VCaP (cell line): ENCODE results near the gene SFTPB.

Experiments used
- H3K27ac ChIP-seq: fragments of 450-650 bp; 2 replicates; pipeline ENCODE4 v1.5.1; 2017
- CTCF ChIP-seq: fragments of 450-650 bp; conservative IDR thresholded peaks from 2 replicates; pipeline ENCODE4 v1.5.1; 2017; ENCODE audit warnings: mild to moderate bottlenecking, moderate library complexity

The SFTPB gene

GRCh38 chr2:85694052-85695025 lies 26.3 kb upstream of the SFTPB start, which contains the start of gene GNLY:
TSS of gene GNLY (plus strand) at chr2:85694358. CDS start at chr2:85694419, 61 bp downstream.
- no peak within 1 kb of the TSS for H3K27ac ChIP-seq
- no peak for TF ChIP-seq CTCF

GRCh38 chr2:85692039-85692645 lies 24.1 kb upstream of the SFTPB start:
- H3K27ac ChIP-seq, result no peak overlapping the region
- no peak for TF ChIP-seq CTCF

GRCh38 chr2:85690932-85691331 lies 22.9 kb upstream of the SFTPB start:
- no peak for TF ChIP-seq CTCF

GRCh38 chr2:85684806-85685205 lies 16.8 kb upstream of the SFTPB start:
- H3K27ac ChIP-seq, result no peak overlapping the region
- no peak for TF ChIP-seq CTCF

More at GRCh38 chr2:85690932-85691331, 22.9 kb upstream of the SFTPB start:
- H3K27ac ChIP-seq, result no peak overlapping the region

GRCh38 chr2:85684380-85684779 lies 16.4 kb upstream of the SFTPB start:
- no peak overlapping the region for H3K27ac ChIP-seq
- no peak for TF ChIP-seq CTCF

- no peak for TF ChIP-seq CTCF
- no peak overlapping the region for H3K27ac ChIP-seq
Measured at GRCh38 chr2:85682378-85682777, 14.4 kb upstream of the SFTPB start.

GRCh38 chr2:85681776-85682175 lies 13.8 kb upstream of the SFTPB start:
- H3K27ac ChIP-seq, result no peak overlapping the region
- TF ChIP-seq CTCF, result no peak
